SIG-M5 (cell line): ENCODE results near the gene GLS2.
"Not testable (repeated sequence)": the region's sequence is repeated elsewhere in the genome, so short reads cannot be mapped to it uniquely, and the experiment has no call there.

Experiments
- DNase-seq: peaks from one replicate; lab custom pipeline; 2025; lab: John Stamatoyannopoulos, UW

Gene GLS2

GRCh38 chr12:56493409-56494105 lies 5.6 kb upstream of the GLS2 start:
- not testable (repeated sequence) for DNase-seq

GRCh38 chr12:56490360-56490759 lies 2.4 kb upstream of the GLS2 start:
- DNase-seq = no peak

GRCh38 chr12:56487448-56488040 lies 417 bp downstream of the GLS2 start:
- DNase-seq = no peak

GRCh38 chr12:56486694-56487093 lies 1.3 kb downstream of the GLS2 start:
- DNase-seq = no peak

GRCh38 chr12:56484566-56484965 lies 3.4 kb downstream of the GLS2 start:
- no peak for DNase-seq

GRCh38 chr12:56479625-56480024 lies 8.3 kb downstream of the GLS2 start:
- no peak for DNase-seq

- no peak for DNase-seq
Measured at GRCh38 chr12:56477521-56478225, 10.3 kb downstream of the GLS2 start.

- DNase-seq = no peak
Measured at GRCh38 chr12:56476972-56477432, 11.0 kb downstream of the GLS2 start.

- DNase-seq = no peak
Measured at GRCh38 chr12:56476143-56476542, 11.8 kb downstream of the GLS2 start.

- no peak for DNase-seq
Measured at GRCh38 chr12:56474389-56474788, 13.6 kb downstream of the GLS2 start.

- no peak for DNase-seq
Measured at GRCh38 chr12:56469007-56469930, 18.7 kb downstream of the GLS2 start.

GRCh38 chr12:56468216-56469006 lies 19.6 kb downstream of the GLS2 start, which contains the start of gene SPRYD4:
SPRYD4 (plus strand) TSS chr12:56468578; CDS start chr12:56468592, 14 bp downstream.
- peak; percentile 63 for DNase-seq

GRCh38 chr12:56462565-56462964 lies 25.4 kb downstream of the GLS2 start:
- no peak for DNase-seq

GRCh38 chr12:56461235-56462159 lies 26.5 kb downstream of the GLS2 start:
- no peak for DNase-seq

- no peak for DNase-seq
Measured at GRCh38 chr12:56457817-56458216, 30.1 kb downstream of the GLS2 start.

GRCh38 chr12:56454557-56454956 lies 33.4 kb downstream of the GLS2 start, which contains the start of gene MIP:
MIP (minus strand) TSS chr12:56454657; CDS start chr12:56454613, 44 bp downstream.
- no peak for DNase-seq

- no peak for DNase-seq
Measured at GRCh38 chr12:56451147-56451546, 36.8 kb downstream of the GLS2 start.

GRCh38 chr12:56450241-56450640 lies 37.7 kb downstream of the GLS2 start:
- no peak for DNase-seq

- no peak for DNase-seq
Measured at GRCh38 chr12:56449622-56449984, 38.4 kb downstream of the GLS2 start.
